Adrenal gland (tissue), 12 donors: ENCODE measurements around the gene RGS7. TPM values are rescaled to one million over a fixed set of nuclear protein-coding genes. Genes with fewer than 3 reads are reported as not detected.

Source experiments
- DNase-seq, 7 donors: peaks; one replicate each; pipeline ENCODE4 v3.0.0-alpha.2; 2019 to 2020
- H3K27ac ChIP-seq, 5 donors: fragments of 200-600 bp; sonication (generic) in 4 of 5; 1 replicate in 3 of 5; 2 replicates in 2 of 5; pipeline versions ENCODE4 v1.5.1 to v1.8.0; 2016 to 2020; ENCODE audit warnings: mild to moderate bottlenecking in 1 of 5
- H3K27me3 ChIP-seq: fragments of 200-600 bp; 2 replicates; pipeline ENCODE4 v1.8.0; 2021
- H3K36me3 ChIP-seq, 2 donors: fragments of 200-600 bp; replicated peaks in 1 of 2; 1 replicate in 1 of 2; 2 replicates in 1 of 2; pipeline versions ENCODE4 v1.5.1 to v1.8.0; 2018 to 2022
- H3K4me1 ChIP-seq, 2 donors: fragments of 200-600 bp; replicated peaks in 1 of 2; 1 replicate in 1 of 2; 2 replicates in 1 of 2; pipeline versions ENCODE4 v1.5.1 to v1.8.0; 2018 to 2021
- H3K4me3 ChIP-seq, 4 donors: fragments of 200-600 bp; sonication (generic) in 3 of 4; one replicate each; pipeline ENCODE4 v1.5.1; 2016 to 2018
- H3K9me3 ChIP-seq, 3 donors: fragments of 200-600 bp; sonication (generic) in 1 of 3; replicated peaks in 1 of 3; 1 replicate in 2 of 3; 2 replicates in 1 of 3; pipeline versions ENCODE4 v1.5.1 to v1.8.0; 2016 to 2021
- CTCF ChIP-seq, 6 experiments: fragments of 450-650 bp in 4 of 6; fragments of 200-600 bp in 2 of 6; sonication (generic) in 1 of 6; IDR thresholded peaks; 1 replicate in 5 of 6; 2 replicates in 1 of 6; pipeline versions ENCODE4 v1.5.1 to v1.8.0; 2016 to 2021; ENCODE audit warnings: antibody characterized with exemption in 6 of 6, mild to moderate bottlenecking in 2 of 6, moderate library complexity in 1 of 6
- POLR2A ChIP-seq, 2 donors: fragments of 450-650 bp; IDR thresholded peaks; one replicate each; pipeline ENCODE4 v1.6.1; 2017; ENCODE audit warnings: antibody characterized with exemption in 2 of 2, mild to moderate bottlenecking in 2 of 2, moderate library complexity in 1 of 2
- WGBS, 4 donors: extraction: QIAGEN DNeasy Blood & Tissue Kit in 2 of 4; methylation state at CpG; one replicate each; pipeline versions ENCODE4 v1.1.5 to v1.1.7; 2013 to 2017; 5-methylcytosine and 5-hydroxymethylcytosine counted together
- intact Hi-C, 2 donors: fragments of 100-400 bp; cut with DNase I; formaldehyde crosslinking; loops; one replicate each; pipeline versions ENCODE4 v1.14.1 to v1.15.0; 2022 to 2023
- polyA plus RNA-seq, 3 donors: library from polyadenylated mRNA; stranded (reverse); fragments of 200-250 nt in 2 of 3; fragments of 350-450 nt in 1 of 3; fragmentation: Illumina TruSeq in 1 of 3; extraction: RNeasy Lipid Tissue Mini Kit (QIAGEN cat#74804) in 1 of 3; gene quantifications; one replicate each; pipeline ENCODE4 v1.2.3, GENCODE V29; 2013 to 2014
- total RNA-seq, 9 donors: library from RNA; depleted of rRNA in 4 of 9; stranded (reverse); fragments of >200 nt in 4 of 9; fragments of 120-200 nt in 1 of 9; fragmentation: NEBNext Ultra II Directional in 1 of 9; extraction: Animal tissue kit (Norgen Biotek cat#: 25700) in 1 of 9; gene quantifications; one replicate each; pipeline versions ENCODE4 v1.1.0 to v1.2.4, GENCODE V29; 2013 to 2023
- donor health status: healthy with polysubstance abuse.
- donor health status: Bipolar disorder and iron deficiency.
- donor health status: DM: yes; HTN: yes; CAD: no.
- donor health status: DM: no; HTN: no; CAD: no.
- donor health status: DM: no; HTN: no; CAD: no.
- donor health status: DM: yes; HTN: yes; CAD: no.

RGS7 gene
- total and polyA plus RNA-seq, 12 donors = 1.1 to 6.1 (median 3.0) TPM

- peaks cover 0 to 4% of the 10 kb centered on the region in 2 donors for H3K4me1 ChIP-seq
- intact Hi-C loops = no loop called here
- H3K36me3 ChIP-seq = no peaks in the 10 kb centered on the region
- H3K27ac ChIP-seq = peak overlapping the region in 3 of 5 donors; percentile 19 to 55 (median 35)
- no peaks in the 10 kb centered on the region for H3K27me3 ChIP-seq
- peak in 2 of 7 donors; percentile 10 to 14 for DNase-seq
- TF ChIP-seq POLR2A (IDR thresholded peaks at IDR 0.05) (no peak), CTCF (IDR thresholded peaks at IDR 0.05) (no peak)
- WGBS, 4 donors = 44 to 67% (median 48%) methylated on average over 6 of the region's 6 CpGs
- peak overlapping the region in 1 of 4 donors; percentile 40 for H3K4me3 ChIP-seq
- H3K9me3 ChIP-seq = no peaks in the 10 kb centered on the region
These were observed 144.4 kb downstream of the RGS7 start for GRCh38 chr1:241212628-241213027.

- peaks cover 0 to 4% of the 10 kb centered on the region in 2 donors for H3K4me1 ChIP-seq
- H3K36me3 ChIP-seq = no peaks in the 10 kb centered on the region
- TF ChIP-seq POLR2A (IDR thresholded peaks at IDR 0.05) = no peak
- no peak for TF ChIP-seq CTCF (IDR thresholded peaks at IDR 0.05)
- WGBS, 4 donors = 77 to 92% (median 87%) methylated on average over 7 of the region's 7 CpGs
- DNase-seq = peak in 1 of 7 donors; percentile 88
- H3K27me3 ChIP-seq = no peaks in the 10 kb centered on the region
- no peaks in the 10 kb centered on the region for H3K9me3 ChIP-seq
- intact Hi-C loops = no loop called here
- H3K4me3 ChIP-seq = no peak overlapping the region
- no peak overlapping the region for H3K27ac ChIP-seq
These were observed 148.1 kb downstream of the RGS7 start for GRCh38 chr1:241208910-241209379.

- TF ChIP-seq CTCF (IDR thresholded peaks at IDR 0.05) (no peak), POLR2A (IDR thresholded peaks at IDR 0.05) (no peak)
These were observed 153.2 kb downstream of the RGS7 start for GRCh38 chr1:241203817-241204216.

GRCh38 chr1:241202401-241202800 is 154.6 kb downstream of the RGS7 start:
- Histone ChIP-seq H3K4me3 (no peak overlapping the region), H3K36me3 (no peaks in the 10 kb centered on the region), H3K4me1 (no peaks in the 10 kb centered on the region), H3K27me3 (no peaks in the 10 kb centered on the region), H3K9me3 (no peaks in the 10 kb centered on the region), H3K27ac (no peak overlapping the region)
- TF ChIP-seq CTCF (IDR thresholded peaks at IDR 0.05) (no peak), POLR2A (IDR thresholded peaks at IDR 0.05) (no peak)
- WGBS, 4 donors = 49 to 60% (median 53%) methylated on average over 4 of the region's 4 CpGs
- intact Hi-C loops = no loop called here
- DNase-seq = no peak

More at GRCh38 chr1:241203817-241204216, 153.2 kb downstream of the RGS7 start:
- H3K27me3 ChIP-seq = no peaks in the 10 kb centered on the region
- no peaks in the 10 kb centered on the region for H3K9me3 ChIP-seq
- intact Hi-C loops = no loop called here
- 31 to 38% (median 33%) methylated on average over 1 of the region's 1 CpG for WGBS, 4 donors
- H3K27ac ChIP-seq = no peak overlapping the region
- no peak overlapping the region for H3K4me3 ChIP-seq
- DNase-seq = no peak
- H3K4me1 ChIP-seq = no peaks in the 10 kb centered on the region
- H3K36me3 ChIP-seq = no peaks in the 10 kb centered on the region
